Immature natural killer cell (primary cell): ENCODE data around the gene BSDC1. TPM values are rescaled to one million over a fixed set of nuclear protein-coding genes. Genes with fewer than 3 reads are reported as not detected.
"Not testable (repeated sequence)": the region's sequence is repeated elsewhere in the genome, so short reads cannot be mapped to it uniquely, and the experiment has no call there.

Experiments
- DNase-seq, 3 donors: peaks; one replicate each; pipeline ENCODE4 v3.0.0; 2022; ENCODE audit warnings: mixed read lengths in 1 of 3
- H3K27ac Mint-ChIP-seq, 6 donors: one replicate each; pipeline ENCODE4 v1.8.0; 2020; ENCODE audit warnings: mixed read lengths in 6 of 6, mild to moderate bottlenecking in 5 of 6, inconsistent platforms in 4 of 6, moderate library complexity in 3 of 6
- H3K27me3 Mint-ChIP-seq, 3 donors: one replicate each; pipeline ENCODE4 v1.8.0; 2020 to 2021; ENCODE audit warnings: low read depth in 3 of 3, mild to moderate bottlenecking in 3 of 3, mixed read lengths in 3 of 3, moderate library complexity in 3 of 3, inconsistent platforms in 1 of 3
- H3K36me3 Mint-ChIP-seq, 3 donors: one replicate each; pipeline ENCODE4 v1.8.0; 2020; ENCODE audit warnings: mixed read lengths in 3 of 3, inconsistent platforms in 2 of 3, mild to moderate bottlenecking in 2 of 3
- H3K4me1 Mint-ChIP-seq, 2 donors: one replicate each; pipeline ENCODE4 v1.8.0; 2020; ENCODE audit warnings: inconsistent platforms in 2 of 2, mild to moderate bottlenecking in 2 of 2, mixed read lengths in 2 of 2, moderate library complexity in 1 of 2
- H3K4me3 Mint-ChIP-seq, 5 donors: one replicate each; pipeline ENCODE4 v1.8.0; 2020; ENCODE audit warnings: mild to moderate bottlenecking in 5 of 5, mixed read lengths in 5 of 5, inconsistent platforms in 3 of 5, moderate library complexity in 3 of 5
- H3K9me3 Mint-ChIP-seq, 6 donors: one replicate each; pipeline ENCODE4 v1.8.0; 2020; ENCODE audit warnings: mild to moderate bottlenecking in 6 of 6, mixed read lengths in 6 of 6, inconsistent platforms in 4 of 6, moderate library complexity in 3 of 6
- polyA plus RNA-seq, 3 donors: library from polyadenylated mRNA; unstranded; fragments of 300-500 nt; fragmentation: Illumina TruSeq; gene quantifications; one replicate each; pipeline ENCODE4 v1.2.3, GENCODE V29; 2021

BSDC1 gene
- polyA plus RNA-seq, 3 donors from 2014 or later, result 33.9 to 50.3 (median 37.4) TPM

- Mint-ChIP-seq H3K9me3 (no peaks in the 10 kb centered on the region), H3K27me3 (peaks cover 0 to 3% (median 2%) of the 10 kb centered on the region in 3 donors), H3K27ac (no peak overlapping the region), H3K36me3 (no peaks in the 10 kb centered on the region), H3K4me3 (no peak overlapping the region), H3K4me1 (no peaks in the 10 kb centered on the region)
- no peak for DNase-seq
These were observed 11.6 kb upstream of the BSDC1 start for GRCh38 chr1:32405672-32406467.

- Mint-ChIP-seq H3K9me3 (no peaks in the 10 kb centered on the region), H3K36me3 (no peaks in the 10 kb centered on the region), H3K4me3 (no peak overlapping the region), H3K27me3 (peaks cover 0 to 3% (median 2%) of the 10 kb centered on the region in 3 donors), H3K27ac (no peak overlapping the region), H3K4me1 (no peaks in the 10 kb centered on the region)
- no peak for DNase-seq
These were observed 10.7 kb upstream of the BSDC1 start for GRCh38 chr1:32404946-32405345.

GRCh38 chr1:32400876-32401631, 6.8 kb upstream of the BSDC1 start:
- DNase-seq, result peak; percentile 19 to 29 (median 28)
- peak overlapping the region in 1 of 6 donors; percentile 57 for H3K27ac Mint-ChIP-seq
- H3K27me3 Mint-ChIP-seq, result peaks cover 0 to 2% (median 0%) of the 10 kb centered on the region in 3 donors
- no peaks in the 10 kb centered on the region for H3K9me3 Mint-ChIP-seq
- no peaks in the 10 kb centered on the region for H3K36me3 Mint-ChIP-seq
- H3K4me3 Mint-ChIP-seq, result no peak overlapping the region
- H3K4me1 Mint-ChIP-seq, result no peaks in the 10 kb centered on the region

- Mint-ChIP-seq H3K4me3 (no peak overlapping the region), H3K36me3 (no peaks in the 10 kb centered on the region), H3K27ac (no peak overlapping the region), H3K9me3 (no peaks in the 10 kb centered on the region), H3K4me1 (peaks cover 4 to 6% of the 10 kb centered on the region in 2 donors), H3K27me3 (peaks cover 0 to 4% (median 2%) of the 10 kb centered on the region in 3 donors)
- DNase-seq, result no peak
These were observed 5.6 kb upstream of the BSDC1 start for GRCh38 chr1:32399843-32400242.

- Mint-ChIP-seq H3K4me3 (no peak overlapping the region), H3K4me1 (peaks cover 18 to 21% of the 10 kb centered on the region in 2 donors), H3K27ac (no peak overlapping the region), H3K27me3 (peaks cover 2 to 8% (median 6%) of the 10 kb centered on the region in 3 donors), H3K36me3 (peaks cover 0 to 3% (median 0%) of the 10 kb centered on the region in 3 donors), H3K9me3 (no peaks in the 10 kb centered on the region)
- DNase-seq, result no peak
These were observed 4.2 kb upstream of the BSDC1 start for GRCh38 chr1:32398401-32398800.

- peaks cover 25 to 26% of the 10 kb centered on the region in 2 donors for H3K4me1 Mint-ChIP-seq
- H3K9me3 Mint-ChIP-seq, DNase-seq, H3K36me3 Mint-ChIP-seq, H3K4me3 Mint-ChIP-seq, H3K27ac Mint-ChIP-seq, H3K27me3 Mint-ChIP-seq: not testable (repeated sequence)
These were observed 2.3 kb upstream of the BSDC1 start for GRCh38 chr1:32396524-32396923.

DNA sequence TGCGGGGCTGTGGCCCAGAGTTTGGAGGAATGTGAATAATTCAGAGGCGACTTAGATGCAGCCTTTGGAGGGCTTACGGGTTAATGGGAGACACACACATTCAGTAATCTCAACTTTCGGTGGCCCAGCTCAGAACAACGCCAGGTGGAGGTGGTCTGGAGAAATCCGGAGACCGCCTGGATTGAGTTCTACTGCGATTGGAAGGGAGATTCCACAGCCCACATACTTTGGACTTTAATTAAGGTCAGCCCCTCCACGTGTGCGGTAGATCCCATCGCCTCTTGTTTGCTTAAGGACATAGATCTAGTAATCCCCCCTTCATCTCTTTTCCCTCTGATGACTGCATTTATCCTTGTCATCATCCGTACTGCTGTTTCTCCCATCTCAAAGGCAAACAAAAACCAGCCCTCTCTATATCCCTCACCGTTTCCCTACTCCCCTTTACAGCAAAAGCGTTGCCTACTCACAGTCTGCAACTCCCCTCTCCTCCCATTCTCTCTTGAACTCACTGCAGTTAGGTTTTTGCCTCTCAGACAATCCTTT, 720 bp upstream of the BSDC1 start:
- Mint-ChIP-seq H3K4me3 (peak overlapping the region; percentile 98 to 100 (median 99)), H3K9me3 (no peaks in the 10 kb centered on the region), H3K36me3 (peaks cover 0 to 3% (median 0%) of the 10 kb centered on the region in 3 donors), H3K27ac (peak overlapping the region; percentile 98 to 100 (median 100)), H3K27me3 (peaks cover 2 to 8% (median 6%) of the 10 kb centered on the region in 3 donors), H3K4me1 (peaks cover 25 to 26% of the 10 kb centered on the region in 2 donors)
- no peak for DNase-seq

DNA sequence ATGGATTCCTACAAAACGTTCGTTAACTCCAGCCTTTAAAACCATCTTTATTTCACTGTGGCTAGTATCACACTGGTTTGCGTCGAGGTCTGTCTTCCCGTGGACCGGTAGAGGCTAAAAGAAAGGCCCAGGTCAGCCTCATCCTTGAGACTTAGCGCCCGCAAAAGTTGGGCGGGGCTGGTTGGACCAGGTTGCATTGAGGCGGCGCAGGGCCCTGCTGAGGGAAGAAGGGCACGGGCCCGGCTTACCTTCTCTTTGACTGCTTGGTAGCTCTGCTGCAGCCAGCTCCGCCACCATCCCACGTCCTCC, 455 bp downstream of the BSDC1 start:
- DNase-seq, result no peak
- Mint-ChIP-seq H3K27me3 (peaks cover 2 to 8% (median 6%) of the 10 kb centered on the region in 3 donors), H3K27ac (peak overlapping the region; percentile 98 to 100 (median 100)), H3K36me3 (peaks cover 0 to 3% (median 0%) of the 10 kb centered on the region in 3 donors), H3K4me3 (peak overlapping the region; percentile 98 to 100 (median 99)), H3K9me3 (no peaks in the 10 kb centered on the region), H3K4me1 (peaks cover 25 to 26% of the 10 kb centered on the region in 2 donors)

GRCh38 chr1:32393136-32393535, 1.1 kb downstream of the BSDC1 start:
- Mint-ChIP-seq H3K9me3 (no peaks in the 10 kb centered on the region), H3K4me3 (peak overlapping the region; percentile 98 to 100 (median 99)), H3K36me3 (peaks cover 0 to 3% (median 0%) of the 10 kb centered on the region in 3 donors), H3K27ac (peak overlapping the region; percentile 98 to 100 (median 100)), H3K4me1 (peaks cover 25 to 26% of the 10 kb centered on the region in 2 donors), H3K27me3 (peaks cover 2 to 8% (median 6%) of the 10 kb centered on the region in 3 donors)
- DNase-seq, result no peak

GRCh38 chr1:32392325-32392724, 1.9 kb downstream of the BSDC1 start:
- peaks cover 25 to 26% of the 10 kb centered on the region in 2 donors for H3K4me1 Mint-ChIP-seq
- no peak for DNase-seq
- H3K27me3 Mint-ChIP-seq, result peaks cover 2 to 8% (median 6%) of the 10 kb centered on the region in 3 donors
- peak overlapping the region in 4 of 5 donors; percentile 27 to 31 (median 28) for H3K4me3 Mint-ChIP-seq
- H3K9me3 Mint-ChIP-seq, result no peaks in the 10 kb centered on the region
- H3K36me3 Mint-ChIP-seq, result peaks cover 0 to 3% (median 0%) of the 10 kb centered on the region in 3 donors
- H3K27ac Mint-ChIP-seq, result peak overlapping the region in 2 of 6 donors; percentile 38 to 47

DNA sequence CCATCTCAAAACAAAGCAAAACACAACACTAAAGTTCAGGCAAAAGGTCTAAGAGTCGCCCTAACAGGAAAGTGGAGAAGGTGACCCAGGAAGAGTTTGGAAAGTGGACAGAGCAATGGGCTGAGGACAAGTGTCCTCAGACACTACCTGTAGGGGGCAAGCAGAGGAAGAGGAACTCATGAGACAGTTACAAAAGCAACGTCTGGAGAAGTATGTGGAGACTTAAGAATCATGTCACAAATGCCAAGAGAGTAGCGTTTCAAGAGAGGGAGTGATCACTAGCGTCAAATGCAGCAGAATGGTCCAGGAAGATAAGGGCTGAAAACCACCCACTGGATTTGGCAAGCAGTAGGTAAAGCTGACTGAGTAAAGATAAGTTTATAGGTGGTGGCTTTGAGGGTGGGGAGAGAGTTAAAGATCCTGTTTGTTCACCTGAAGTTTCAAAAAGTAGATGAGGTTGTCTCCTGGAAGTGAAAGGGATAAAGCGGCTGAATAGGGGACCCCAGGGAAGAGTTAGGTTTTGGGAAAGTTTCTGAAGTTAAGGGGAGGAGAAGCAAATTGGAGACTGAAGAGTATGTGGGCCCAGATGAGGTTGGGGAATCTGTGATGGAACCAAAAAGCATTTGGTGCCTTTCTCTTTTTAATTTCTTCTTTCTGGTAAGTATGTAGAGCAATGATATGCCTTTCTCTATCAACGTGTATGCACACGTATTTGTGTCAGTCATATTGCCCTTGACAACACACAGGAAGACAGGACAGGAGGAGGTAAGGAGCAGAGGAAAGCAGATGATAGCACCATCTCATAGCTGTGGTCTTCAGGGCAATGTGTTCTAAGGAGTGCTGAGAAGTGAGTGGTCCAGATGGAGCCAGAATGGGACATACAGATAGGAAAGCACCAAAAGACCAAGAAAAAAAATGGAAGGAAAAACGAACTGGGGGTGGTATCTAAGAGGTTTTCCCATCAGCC, 3.1 kb downstream of the BSDC1 start:
- Mint-ChIP-seq H3K9me3 (no peaks in the 10 kb centered on the region), H3K4me1 (peaks cover 26 to 32% of the 10 kb centered on the region in 2 donors), H3K27me3 (peaks cover 2 to 6% (median 5%) of the 10 kb centered on the region in 3 donors)

GRCh38 chr1:32388641-32389040, 5.6 kb downstream of the BSDC1 start:
- peaks cover 11 to 14% of the 10 kb centered on the region in 2 donors for H3K4me1 Mint-ChIP-seq
- peaks cover 0 to 14% (median 11%) of the 10 kb centered on the region in 3 donors for H3K36me3 Mint-ChIP-seq
- H3K27ac Mint-ChIP-seq, result no peak overlapping the region
- no peak for DNase-seq
- H3K27me3 Mint-ChIP-seq, result no peaks in the 10 kb centered on the region
- no peaks in the 10 kb centered on the region for H3K9me3 Mint-ChIP-seq
- no peak overlapping the region for H3K4me3 Mint-ChIP-seq

More for the DNA sequence above, 3.1 kb downstream of the BSDC1 start:
- peaks cover 0 to 8% (median 7%) of the 10 kb centered on the region in 3 donors for H3K36me3 Mint-ChIP-seq
- no peak for DNase-seq
- H3K27ac Mint-ChIP-seq, result no peak overlapping the region
- H3K4me3 Mint-ChIP-seq, result no peak overlapping the region
